DND-41 (cell line): Measurements from ENCODE around the gene CEP131.

Experiments used
- EZH2 ChIP-seq: IDR thresholded peaks from 3 replicates; pipeline ENCODE4 v1.6.1; 2012; ENCODE audit warnings: borderline replicate concordance, low read depth, mild to moderate bottlenecking, moderate library complexity, low read length, inconsistent platforms; ENCODE audit not compliant: severe bottlenecking
- TF ChIP-seq, protein P1 (sequence below): IDR thresholded peaks from 2 replicates; pipeline ENCODE4 v1.5.1; 2012; ENCODE audit warnings: borderline replicate concordance, low read length, moderate library complexity, mild to moderate bottlenecking; ENCODE audit not compliant: poor library complexity, severe bottlenecking; ENCODE audit errors: extremely low read depth

DNA sequence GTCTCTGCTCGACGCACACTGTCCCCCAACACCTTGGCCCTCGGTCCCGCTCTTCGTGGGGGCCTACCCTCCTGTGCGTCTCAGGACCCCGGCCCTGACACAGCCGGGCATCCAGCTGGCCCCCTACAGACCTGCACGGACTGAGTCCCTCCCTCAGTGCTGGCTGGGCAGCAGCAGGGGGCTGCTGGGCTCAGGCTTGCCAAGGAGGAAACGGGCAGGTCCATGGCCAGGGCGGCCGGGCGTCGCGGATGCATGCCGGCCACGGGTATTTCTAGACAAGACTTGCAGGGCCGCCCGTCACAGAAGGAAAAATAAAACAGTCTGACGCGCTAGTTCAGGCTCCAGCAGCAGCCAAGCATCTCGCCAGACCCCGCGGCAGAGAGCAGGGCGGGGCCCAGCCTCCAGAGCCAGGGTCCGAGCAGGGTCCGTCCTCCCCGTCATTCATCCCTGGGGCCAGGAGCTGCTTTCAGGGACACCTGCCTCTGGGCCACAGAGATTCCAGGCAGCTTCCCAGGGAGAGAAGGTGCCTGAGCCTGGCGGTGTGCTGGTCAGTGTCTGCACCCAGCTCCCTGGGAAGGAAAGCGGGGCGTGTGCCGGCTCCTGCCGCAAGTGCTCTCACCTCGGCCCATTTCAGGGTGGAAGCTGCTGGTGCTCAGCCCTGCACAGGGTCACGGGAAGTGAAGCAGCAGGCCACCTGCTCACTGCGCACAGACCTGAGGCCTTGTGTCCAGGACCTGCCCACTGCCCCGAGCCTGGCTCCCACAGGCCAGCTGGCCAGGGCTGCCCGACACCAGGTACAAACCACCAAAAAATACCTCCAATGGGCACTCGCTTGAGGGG is 64.7 kb downstream of the CEP131 start:
- TF ChIP-seq, protein P1, sequence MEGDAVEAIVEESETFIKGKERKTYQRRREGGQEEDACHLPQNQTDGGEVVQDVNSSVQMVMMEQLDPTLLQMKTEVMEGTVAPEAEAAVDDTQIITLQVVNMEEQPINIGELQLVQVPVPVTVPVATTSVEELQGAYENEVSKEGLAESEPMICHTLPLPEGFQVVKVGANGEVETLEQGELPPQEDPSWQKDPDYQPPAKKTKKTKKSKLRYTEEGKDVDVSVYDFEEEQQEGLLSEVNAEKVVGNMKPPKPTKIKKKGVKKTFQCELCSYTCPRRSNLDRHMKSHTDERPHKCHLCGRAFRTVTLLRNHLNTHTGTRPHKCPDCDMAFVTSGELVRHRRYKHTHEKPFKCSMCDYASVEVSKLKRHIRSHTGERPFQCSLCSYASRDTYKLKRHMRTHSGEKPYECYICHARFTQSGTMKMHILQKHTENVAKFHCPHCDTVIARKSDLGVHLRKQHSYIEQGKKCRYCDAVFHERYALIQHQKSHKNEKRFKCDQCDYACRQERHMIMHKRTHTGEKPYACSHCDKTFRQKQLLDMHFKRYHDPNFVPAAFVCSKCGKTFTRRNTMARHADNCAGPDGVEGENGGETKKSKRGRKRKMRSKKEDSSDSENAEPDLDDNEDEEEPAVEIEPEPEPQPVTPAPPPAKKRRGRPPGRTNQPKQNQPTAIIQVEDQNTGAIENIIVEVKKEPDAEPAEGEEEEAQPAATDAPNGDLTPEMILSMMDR, result no peak
- TF ChIP-seq EZH2, result no peak
